ENCODE measurements around the gene HPS4.

HPS4 gene

GRCh38 chr22:26524870-26525269 is 41.3 kb upstream of the HPS4 start:
- no peaks in the 10 kb centered on the region for H3K9me3 ChIP-seq (ENCODE audit: insufficient read depth, low read depth, low read length)
- no peak overlapping the region for H3K9ac ChIP-seq (ENCODE audit: low read depth, low read length, poor library complexity, severe bottlenecking)
- peaks cover 7% of the 10 kb centered on the region; the same call in 1 of the 2 replicates for H3K36me3 ChIP-seq (ENCODE audit: insufficient read depth, low read length)
- H3K79me2 ChIP-seq (ENCODE audit: insufficient read depth, low read length) = no peaks in the 10 kb centered on the region
- H3K4me3 ChIP-seq (ENCODE audit: low read length, poor library complexity, severe bottlenecking) = no peak overlapping the region
- no peaks in the 10 kb centered on the region for H4K20me1 ChIP-seq (ENCODE audit: insufficient read depth, low read length, poor library complexity, severe bottlenecking)
- no peaks in the 10 kb centered on the region for H3K27me3 ChIP-seq (ENCODE audit: insufficient read depth, low read length, poor library complexity, severe bottlenecking)
- no peak overlapping the region for H2AFZ ChIP-seq (ENCODE audit: low read length)
- TF ChIP-seq CTCF (conservative IDR thresholded peaks at IDR 0.05; ENCODE audit: low read length) (no peak), EZH2phosphoT487 (IDR thresholded peaks at IDR 0.05; ENCODE audit: borderline replicate concordance) (no peak)
- no peaks in the 10 kb centered on the region for H3K4me1 ChIP-seq (ENCODE audit: insufficient read depth, low read length, poor library complexity, severe bottlenecking)
- no peak overlapping the region for H3K4me2 ChIP-seq (ENCODE audit: low read depth, low read length, poor library complexity, severe bottlenecking)
- no peaks in the 10 kb centered on the region for H3F3A ChIP-seq (ENCODE audit: low read depth)
- no peaks in the 10 kb centered on the region for H3K9me2 ChIP-seq (replicated peaks; ENCODE audit: low read depth, low read length)

- Histone ChIP-seq H3K36me3 (ENCODE audit: insufficient read depth, low read length) (peaks cover 1% of the 10 kb centered on the region; the same call in 1 of the 2 replicates), H3K79me2 (ENCODE audit: insufficient read depth, low read length) (no peaks in the 10 kb centered on the region), H3K27me3 (ENCODE audit: insufficient read depth, low read length, poor library complexity, severe bottlenecking) (no peaks in the 10 kb centered on the region), H3K9me2 (replicated peaks; ENCODE audit: low read depth, low read length) (no peaks in the 10 kb centered on the region), H3K9me3 (ENCODE audit: insufficient read depth, low read depth, low read length) (no peaks in the 10 kb centered on the region), H3F3A (ENCODE audit: low read depth) (no peaks in the 10 kb centered on the region), H2AFZ (ENCODE audit: low read length) (no peak overlapping the region), H3K4me2 (ENCODE audit: low read depth, low read length, poor library complexity, severe bottlenecking) (no peak overlapping the region), H3K9ac (ENCODE audit: low read depth, low read length, poor library complexity, severe bottlenecking) (no peak overlapping the region), H3K4me1 (ENCODE audit: insufficient read depth, low read length, poor library complexity, severe bottlenecking) (no peaks in the 10 kb centered on the region), H3K4me3 (ENCODE audit: low read length, poor library complexity, severe bottlenecking) (no peak overlapping the region), H4K20me1 (ENCODE audit: insufficient read depth, low read length, poor library complexity, severe bottlenecking) (no peaks in the 10 kb centered on the region)
- TF ChIP-seq EZH2phosphoT487 (IDR thresholded peaks at IDR 0.05; ENCODE audit: borderline replicate concordance) (no peak), CTCF (conservative IDR thresholded peaks at IDR 0.05; ENCODE audit: low read length) (no peak)
These were observed 39.0 kb upstream of the HPS4 start for GRCh38 chr22:26522592-26522991.

- Histone ChIP-seq H3K36me3 (ENCODE audit: insufficient read depth, low read length) (no peaks in the 10 kb centered on the region), H4K20me1 (ENCODE audit: insufficient read depth, low read length, poor library complexity, severe bottlenecking) (no peaks in the 10 kb centered on the region)
These were observed 38.4 kb upstream of the HPS4 start for GRCh38 chr22:26522012-26522411.

More at GRCh38 chr22:26522012-26522411, 38.4 kb upstream of the HPS4 start:
- Histone ChIP-seq H2AFZ (ENCODE audit: low read length) (no peak overlapping the region), H3F3A (ENCODE audit: low read depth) (no peaks in the 10 kb centered on the region), H3K4me2 (ENCODE audit: low read depth, low read length, poor library complexity, severe bottlenecking) (no peak overlapping the region), H3K9ac (ENCODE audit: low read depth, low read length, poor library complexity, severe bottlenecking) (no peak overlapping the region), H3K9me2 (replicated peaks; ENCODE audit: low read depth, low read length) (no peaks in the 10 kb centered on the region), H3K4me1 (ENCODE audit: insufficient read depth, low read length, poor library complexity, severe bottlenecking) (no peaks in the 10 kb centered on the region), H3K27me3 (ENCODE audit: insufficient read depth, low read length, poor library complexity, severe bottlenecking) (no peaks in the 10 kb centered on the region), H3K9me3 (ENCODE audit: insufficient read depth, low read depth, low read length) (no peaks in the 10 kb centered on the region), H3K4me3 (ENCODE audit: low read length, poor library complexity, severe bottlenecking) (no peak overlapping the region), H3K79me2 (ENCODE audit: insufficient read depth, low read length) (no peaks in the 10 kb centered on the region)
- TF ChIP-seq EZH2phosphoT487 (IDR thresholded peaks at IDR 0.05; ENCODE audit: borderline replicate concordance) (no peak), CTCF (conservative IDR thresholded peaks at IDR 0.05; ENCODE audit: low read length) (no peak)
